ENCODE measurements around the gene INS.

DNA sequence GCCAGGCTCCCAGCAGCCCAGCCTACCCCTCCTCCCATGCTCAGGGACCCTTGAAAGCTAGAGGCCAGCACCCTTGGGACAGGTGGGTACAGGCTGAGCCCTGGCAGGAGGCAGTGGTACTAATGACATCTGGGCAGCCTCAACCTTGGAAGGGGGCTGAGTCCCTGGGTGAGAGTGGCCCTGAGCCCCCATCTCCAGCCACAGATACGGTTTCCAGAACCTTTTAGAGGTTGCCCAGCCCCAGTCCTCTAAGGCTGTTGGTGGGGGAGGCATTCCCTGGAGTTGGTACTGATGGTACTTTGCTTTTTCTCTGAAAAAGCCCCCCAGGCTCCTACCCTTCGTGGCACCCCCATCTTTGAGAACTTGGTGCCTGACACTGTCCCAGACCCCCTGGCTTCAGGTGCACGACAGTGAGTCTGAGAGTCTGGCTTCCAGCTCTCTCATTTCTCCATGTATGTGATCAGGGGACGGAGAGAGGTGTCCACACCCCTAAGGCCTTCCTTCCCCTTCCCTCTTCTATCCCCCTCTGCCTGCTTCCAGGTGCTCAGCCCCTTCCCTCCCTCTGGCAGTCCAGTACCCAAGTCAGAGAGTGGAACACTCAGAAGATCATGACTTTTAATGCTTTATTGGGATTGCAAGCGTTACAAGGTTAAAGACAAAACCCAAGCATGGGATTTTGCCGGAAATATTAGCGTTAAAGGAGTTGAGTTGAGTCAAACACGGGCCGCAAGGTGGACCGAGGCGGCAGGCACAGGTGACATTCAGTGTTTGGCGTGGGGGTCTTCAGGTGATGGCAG is 32.3 kb downstream of the INS start:
- TF ChIP-seq, protein P1, sequence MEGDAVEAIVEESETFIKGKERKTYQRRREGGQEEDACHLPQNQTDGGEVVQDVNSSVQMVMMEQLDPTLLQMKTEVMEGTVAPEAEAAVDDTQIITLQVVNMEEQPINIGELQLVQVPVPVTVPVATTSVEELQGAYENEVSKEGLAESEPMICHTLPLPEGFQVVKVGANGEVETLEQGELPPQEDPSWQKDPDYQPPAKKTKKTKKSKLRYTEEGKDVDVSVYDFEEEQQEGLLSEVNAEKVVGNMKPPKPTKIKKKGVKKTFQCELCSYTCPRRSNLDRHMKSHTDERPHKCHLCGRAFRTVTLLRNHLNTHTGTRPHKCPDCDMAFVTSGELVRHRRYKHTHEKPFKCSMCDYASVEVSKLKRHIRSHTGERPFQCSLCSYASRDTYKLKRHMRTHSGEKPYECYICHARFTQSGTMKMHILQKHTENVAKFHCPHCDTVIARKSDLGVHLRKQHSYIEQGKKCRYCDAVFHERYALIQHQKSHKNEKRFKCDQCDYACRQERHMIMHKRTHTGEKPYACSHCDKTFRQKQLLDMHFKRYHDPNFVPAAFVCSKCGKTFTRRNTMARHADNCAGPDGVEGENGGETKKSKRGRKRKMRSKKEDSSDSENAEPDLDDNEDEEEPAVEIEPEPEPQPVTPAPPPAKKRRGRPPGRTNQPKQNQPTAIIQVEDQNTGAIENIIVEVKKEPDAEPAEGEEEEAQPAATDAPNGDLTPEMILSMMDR (IDR thresholded peaks at IDR 0.05): no peak
- no peak for TF ChIP-seq POLR2A (IDR thresholded peaks at IDR 0.05)

Data from thyroid gland (tissue), 4 donors.